Coronary artery (tissue), 2 donors: Measurements from ENCODE around the gene XRN2.

Experiments used
- DNase-seq: peaks from one replicate; pipeline ENCODE4 v3.0.0-alpha.2; 2017; ENCODE audit warnings: low spot score
- H3K27ac ChIP-seq, 2 donors: fragments of 200-600 bp; sonication (generic); one replicate each; pipeline ENCODE4 v1.5.1; 2016 to 2019
- H3K4me3 ChIP-seq: fragments of 200-600 bp; sonication (generic); 2 replicates; pipeline ENCODE4 v1.5.1; 2016; ENCODE audit warnings: mild to moderate bottlenecking, moderate library complexity
- TF ChIP-seq, protein P1 (sequence below): fragments of 200-600 bp; sonication (generic); IDR thresholded peaks from one replicate; pipeline ENCODE4 v1.5.1; 2019; ENCODE audit warnings: antibody characterized with exemption

The XRN2 gene

DNA sequence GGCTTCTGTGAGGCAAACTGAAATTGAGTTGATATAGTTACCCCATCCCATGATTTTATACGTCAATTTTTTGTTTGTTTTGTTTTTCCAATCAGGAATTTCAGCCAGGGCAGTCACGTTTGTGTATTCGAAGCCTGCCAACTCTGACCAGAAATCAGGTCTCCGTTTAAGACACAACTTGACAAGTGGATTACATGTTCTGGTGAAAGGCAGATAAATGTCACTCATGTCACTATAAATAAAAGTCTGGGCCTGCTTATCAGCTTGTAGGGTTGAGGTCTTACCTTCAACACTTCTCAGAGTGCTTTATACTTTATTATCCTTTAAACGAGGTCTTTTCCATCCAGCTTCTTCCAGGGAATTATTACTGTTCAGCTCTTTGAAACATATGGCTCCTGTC is 8.4 kb upstream of the XRN2 start:
- Histone ChIP-seq H3K27ac (no peak overlapping the region), H3K4me3 (no peak overlapping the region)
- TF ChIP-seq, protein P1, sequence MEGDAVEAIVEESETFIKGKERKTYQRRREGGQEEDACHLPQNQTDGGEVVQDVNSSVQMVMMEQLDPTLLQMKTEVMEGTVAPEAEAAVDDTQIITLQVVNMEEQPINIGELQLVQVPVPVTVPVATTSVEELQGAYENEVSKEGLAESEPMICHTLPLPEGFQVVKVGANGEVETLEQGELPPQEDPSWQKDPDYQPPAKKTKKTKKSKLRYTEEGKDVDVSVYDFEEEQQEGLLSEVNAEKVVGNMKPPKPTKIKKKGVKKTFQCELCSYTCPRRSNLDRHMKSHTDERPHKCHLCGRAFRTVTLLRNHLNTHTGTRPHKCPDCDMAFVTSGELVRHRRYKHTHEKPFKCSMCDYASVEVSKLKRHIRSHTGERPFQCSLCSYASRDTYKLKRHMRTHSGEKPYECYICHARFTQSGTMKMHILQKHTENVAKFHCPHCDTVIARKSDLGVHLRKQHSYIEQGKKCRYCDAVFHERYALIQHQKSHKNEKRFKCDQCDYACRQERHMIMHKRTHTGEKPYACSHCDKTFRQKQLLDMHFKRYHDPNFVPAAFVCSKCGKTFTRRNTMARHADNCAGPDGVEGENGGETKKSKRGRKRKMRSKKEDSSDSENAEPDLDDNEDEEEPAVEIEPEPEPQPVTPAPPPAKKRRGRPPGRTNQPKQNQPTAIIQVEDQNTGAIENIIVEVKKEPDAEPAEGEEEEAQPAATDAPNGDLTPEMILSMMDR: no peak
- no peak for DNase-seq

DNA sequence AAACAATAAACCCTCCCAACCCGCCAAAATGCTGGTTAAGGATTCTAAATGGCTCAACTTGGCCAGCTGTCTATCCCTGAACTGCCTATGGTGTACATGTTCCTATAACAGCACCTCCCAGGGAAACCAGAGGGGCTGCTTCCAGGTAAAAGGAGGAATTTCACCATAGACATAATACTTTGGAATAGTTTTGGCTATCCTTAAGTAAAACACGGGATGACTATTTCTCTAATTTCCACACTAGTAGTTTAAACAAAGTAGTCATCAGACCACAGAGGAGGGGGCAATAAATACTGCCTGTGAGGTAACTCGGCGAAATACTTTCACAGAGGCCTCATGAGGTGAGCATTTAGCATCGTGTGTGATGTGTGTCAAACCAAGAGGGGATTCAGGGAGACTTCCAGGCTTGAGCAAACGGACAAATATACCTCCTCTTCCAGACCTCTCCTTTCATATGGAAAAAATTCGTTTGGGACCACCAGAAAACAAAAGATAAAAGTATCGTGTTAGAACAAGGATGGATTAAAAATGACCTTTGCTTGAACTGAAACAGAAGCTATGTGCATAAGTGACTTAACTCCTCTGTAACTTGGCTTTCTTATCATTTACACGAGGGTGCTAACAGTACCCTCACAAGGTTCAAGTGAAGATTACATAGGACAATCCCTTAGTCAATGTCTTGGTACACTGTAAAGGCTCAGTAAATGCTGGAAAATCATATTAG is 1.0 kb upstream of the XRN2 start:
- TF ChIP-seq, protein P1: no peak
- H3K27ac ChIP-seq: peak overlapping the region in 1 of 2 donors; percentile 91
- DNase-seq: no peak

DNA sequence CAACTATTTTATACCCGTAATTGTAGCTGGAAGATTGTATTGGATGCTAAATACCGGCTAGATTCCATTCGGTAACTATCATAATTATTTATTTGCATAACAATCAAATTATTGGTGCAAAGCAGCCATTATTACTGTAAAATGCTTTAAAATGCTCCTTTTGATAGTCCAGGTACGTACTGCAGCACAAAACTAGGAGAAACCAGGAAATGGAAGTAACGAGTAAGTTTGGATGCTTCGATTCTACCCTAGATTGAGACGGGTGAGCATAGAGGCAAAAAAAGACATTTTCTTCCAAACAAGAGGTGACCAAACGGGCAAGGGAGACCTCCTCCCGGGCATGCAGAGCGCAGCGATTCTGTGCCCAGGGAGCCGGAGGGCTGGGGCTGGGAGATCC is 469 bp upstream of the XRN2 start:
- no peak for DNase-seq
- Histone ChIP-seq H3K27ac (peak overlapping the region; percentile 91 to 97), H3K4me3 (peak overlapping the region; percentile 85)
- TF ChIP-seq, protein P1: no peak

More for the DNA sequence above, 1.0 kb upstream of the XRN2 start:
- peak overlapping the region; percentile 85 for H3K4me3 ChIP-seq

DNA sequence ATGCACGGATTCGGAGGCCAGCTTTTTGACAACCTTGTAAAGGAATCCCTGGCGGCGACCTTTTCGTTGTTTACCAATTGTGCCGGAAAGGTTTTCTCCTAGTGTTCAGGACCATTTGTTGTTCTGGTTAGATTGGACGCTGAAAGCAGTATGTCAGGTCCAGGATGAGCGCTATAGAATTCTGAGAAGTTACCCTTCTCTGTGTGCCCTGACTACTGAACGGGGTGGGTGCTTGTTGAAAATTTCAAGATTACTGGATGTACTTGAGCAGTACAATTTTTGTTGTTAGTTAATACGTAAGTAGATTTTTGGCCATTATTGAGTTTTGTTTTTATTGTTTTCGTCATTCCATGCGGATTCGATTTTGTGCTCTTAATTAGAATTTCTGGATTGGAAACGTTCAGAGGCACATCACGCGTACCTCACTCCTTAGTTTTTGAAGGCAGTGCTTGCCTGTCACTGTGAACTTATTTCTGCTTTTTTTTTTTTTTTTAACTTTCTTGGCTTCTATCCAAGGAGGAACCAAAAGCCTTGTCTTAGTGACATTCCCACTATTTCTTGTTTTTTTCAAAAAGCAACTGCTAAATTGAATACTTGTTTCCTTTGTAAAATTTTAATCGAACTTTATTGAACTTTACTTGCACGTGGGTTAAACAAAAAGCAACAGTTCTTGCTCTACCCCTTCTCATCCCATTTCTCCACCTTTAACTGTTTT is 898 bp downstream of the XRN2 start:
- peak overlapping the region; percentile 85 for H3K4me3 ChIP-seq
- peak overlapping the region; percentile 91 to 97 for H3K27ac ChIP-seq
- TF ChIP-seq, protein P1: no peak
- no peak for DNase-seq

DNA sequence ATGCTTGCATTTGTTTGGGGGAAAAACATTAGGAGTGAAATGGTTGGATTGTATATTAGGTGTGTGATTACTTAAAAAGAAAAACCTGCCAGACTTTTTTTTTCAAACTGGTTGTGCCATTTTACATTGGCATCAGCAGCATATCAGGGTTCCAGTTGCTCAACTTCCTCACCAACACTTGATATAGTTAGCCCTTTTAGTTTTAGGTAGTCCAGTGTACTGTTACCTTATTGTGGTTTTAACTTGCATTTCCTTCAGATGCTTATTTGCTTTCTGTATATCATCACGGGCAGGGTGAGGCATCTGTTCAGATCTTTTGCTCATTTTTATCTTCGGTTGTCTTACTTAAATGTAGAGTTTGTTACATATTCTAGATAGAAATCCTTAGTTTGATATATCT is 5.2 kb downstream of the XRN2 start:
- Histone ChIP-seq H3K4me3 (no peak overlapping the region), H3K27ac (no peak overlapping the region)
- TF ChIP-seq, protein P1: no peak
- no peak for DNase-seq

DNA sequence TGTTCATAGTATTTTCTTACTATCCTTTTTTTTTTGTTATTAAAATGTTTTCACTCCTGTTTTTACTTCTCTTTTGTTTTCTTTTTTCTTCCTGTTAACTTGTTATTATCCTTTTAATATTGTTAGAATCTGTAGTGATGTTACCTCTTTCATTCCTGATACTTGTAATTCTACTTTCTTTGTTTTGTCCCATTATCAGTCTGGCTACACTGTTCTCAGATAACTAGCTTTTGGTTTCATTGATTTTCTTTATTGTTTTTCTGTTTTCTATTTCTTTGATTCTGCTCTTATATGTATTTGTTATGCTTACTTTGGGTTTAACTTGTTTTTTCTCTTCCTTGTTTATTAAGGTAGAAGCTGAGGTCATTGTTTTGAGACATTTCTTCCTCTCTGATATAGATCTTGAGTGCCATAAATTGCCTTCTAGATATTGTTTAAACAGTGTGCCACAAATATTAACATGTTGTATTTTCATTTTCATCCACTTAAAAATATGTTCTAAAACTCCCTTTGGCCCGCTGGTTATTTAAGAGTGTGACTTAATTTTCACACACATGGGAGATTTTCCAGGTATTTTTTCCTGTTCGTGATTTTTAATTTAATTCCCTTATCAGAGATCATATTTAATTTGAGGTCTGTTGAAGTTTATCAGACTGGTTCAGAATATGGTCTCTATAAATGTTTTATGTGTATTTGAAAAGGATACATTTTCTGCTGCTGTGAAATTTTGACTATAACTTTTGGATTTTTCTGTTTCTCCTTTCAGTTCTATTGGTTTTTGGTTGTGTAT is 6.7 kb downstream of the XRN2 start:
- Histone ChIP-seq H3K27ac (no peak overlapping the region), H3K4me3 (no peak overlapping the region)
- no peak for DNase-seq
- TF ChIP-seq, protein P1: no peak
